Measurements from ENCODE around the gene ORAI1.
"Not testable (repeated sequence)": the region's sequence is repeated elsewhere in the genome, so short reads cannot be mapped to it uniquely, and the experiment has no call there.

Gene ORAI1

GRCh38 chr12:121649322-121649721 is 23.0 kb downstream of the ORAI1 start:
- no peak for DNase-seq (ENCODE audit: low read depth)

- DNase-seq (ENCODE audit: low read depth): no peak
Observed at GRCh38 chr12:121649819-121650353, 23.6 kb downstream of the ORAI1 start.

GRCh38 chr12:121651320-121651719 is 25.0 kb downstream of the ORAI1 start:
- no peak for DNase-seq (ENCODE audit: low read depth)

DNA sequence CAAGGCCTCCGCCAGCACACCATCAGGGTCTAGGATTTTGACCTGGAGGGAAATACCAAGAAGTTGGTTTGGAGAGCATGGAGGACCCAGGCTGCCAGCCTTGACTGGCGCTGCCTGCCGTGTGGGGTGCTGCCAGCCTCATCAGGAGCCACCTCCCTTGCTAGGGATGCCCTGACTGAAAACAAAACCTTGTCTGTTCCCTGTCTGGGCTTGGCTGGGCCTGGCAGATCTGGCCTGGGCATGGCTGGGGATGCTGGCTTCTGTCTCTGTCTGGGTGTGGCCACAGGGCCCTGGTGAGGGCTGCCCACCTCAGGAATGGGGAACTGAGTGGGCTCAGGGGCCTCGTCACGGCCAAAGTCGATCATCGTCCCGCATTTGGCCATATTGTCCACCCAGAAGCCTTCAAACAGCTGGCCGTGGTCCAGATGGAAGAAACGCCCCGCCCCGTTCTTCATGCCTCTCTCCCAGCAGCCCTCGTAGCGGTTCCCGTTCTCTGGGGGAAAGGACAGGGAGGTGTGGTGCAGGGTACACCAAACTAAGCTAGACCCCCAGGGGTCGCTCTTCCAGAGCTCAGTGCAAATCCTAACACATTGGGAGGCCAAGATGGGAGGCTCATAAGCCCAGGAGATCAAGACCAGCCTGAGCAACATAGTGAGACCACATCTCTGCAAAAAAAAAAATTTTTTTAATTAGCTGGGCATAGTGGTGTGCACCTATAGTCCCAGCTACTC is 26.6 kb downstream of the ORAI1 start:
- no peak for DNase-seq (ENCODE audit: low read depth)

GRCh38 chr12:121653999-121654398 is 27.7 kb downstream of the ORAI1 start:
- no peak for DNase-seq (ENCODE audit: low read depth)

DNA sequence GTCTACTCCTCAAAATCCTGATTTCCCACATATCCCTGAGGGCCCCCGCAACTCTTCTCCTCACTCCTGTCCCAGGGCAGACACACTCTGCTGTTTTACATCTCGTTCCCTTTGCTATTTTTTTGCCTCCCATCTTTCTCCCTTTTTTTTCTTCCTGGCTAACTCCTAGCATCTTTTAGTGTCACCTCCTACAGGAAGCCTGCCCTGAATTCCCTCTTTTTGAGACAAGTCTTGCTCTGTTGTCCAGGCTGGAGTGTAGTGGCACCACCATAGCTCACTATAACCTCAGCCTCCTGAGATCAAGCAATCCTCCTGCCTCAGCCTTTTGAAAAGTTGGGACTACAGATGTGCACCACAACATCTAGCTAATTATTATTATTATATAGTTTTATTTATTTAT is 29.8 kb downstream of the ORAI1 start:
- DNase-seq (ENCODE audit: low read depth): no peak

DNA sequence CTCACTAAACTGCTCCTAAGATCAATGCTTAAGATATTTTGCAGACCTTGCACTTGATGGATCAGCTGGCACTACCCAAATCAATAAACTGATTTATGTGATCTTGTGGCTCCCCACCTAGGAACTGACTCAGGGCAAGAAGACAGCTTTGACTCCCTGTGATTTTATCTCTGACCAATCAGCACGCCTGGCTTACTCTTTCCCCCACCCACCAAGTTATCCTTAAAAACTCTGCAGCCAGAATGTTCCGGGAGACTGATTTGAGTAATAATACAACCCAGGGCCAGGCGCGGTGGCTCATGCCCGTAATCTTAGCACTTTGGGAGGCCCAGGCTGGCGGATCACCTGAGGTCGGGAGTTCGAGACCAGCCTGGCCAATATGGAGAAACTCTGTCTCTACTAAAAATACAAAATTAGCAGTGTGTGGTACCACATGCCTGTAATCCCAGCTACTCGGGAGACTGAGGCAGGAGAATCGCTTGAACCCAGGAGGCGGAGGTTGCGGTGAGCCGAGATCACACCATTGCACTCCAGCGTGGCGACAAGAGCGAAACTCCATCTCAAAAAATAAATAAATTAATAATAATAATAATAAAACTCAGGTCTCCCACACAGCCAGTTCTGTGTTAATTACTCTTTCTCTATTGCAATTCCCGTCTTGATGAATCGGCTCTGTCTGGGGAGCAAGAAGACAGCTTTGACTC is 31.1 kb downstream of the ORAI1 start:
- DNase-seq (ENCODE audit: low read depth): no peak

- not testable (repeated sequence) for DNase-seq (ENCODE audit: low read depth)
Observed at GRCh38 chr12:121661353-121662105, 35.2 kb downstream of the ORAI1 start.

DNA sequence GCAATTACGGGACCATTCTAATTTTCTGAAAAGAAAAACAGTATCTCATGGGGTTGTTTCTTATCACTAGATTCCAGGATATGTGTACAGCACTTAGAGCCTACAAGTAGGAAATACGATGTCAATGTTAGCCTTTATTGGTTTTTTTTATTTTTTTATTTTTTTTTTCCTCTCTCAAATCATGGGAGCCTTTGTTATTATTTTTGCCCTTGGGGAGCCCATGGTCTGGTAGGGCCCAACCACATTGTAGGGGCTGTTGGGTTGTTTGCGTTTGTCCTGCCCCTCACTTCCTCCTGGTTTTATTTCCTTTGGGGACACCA is 37.2 kb downstream of the ORAI1 start:
- no peak for DNase-seq (ENCODE audit: low read depth)

DNA sequence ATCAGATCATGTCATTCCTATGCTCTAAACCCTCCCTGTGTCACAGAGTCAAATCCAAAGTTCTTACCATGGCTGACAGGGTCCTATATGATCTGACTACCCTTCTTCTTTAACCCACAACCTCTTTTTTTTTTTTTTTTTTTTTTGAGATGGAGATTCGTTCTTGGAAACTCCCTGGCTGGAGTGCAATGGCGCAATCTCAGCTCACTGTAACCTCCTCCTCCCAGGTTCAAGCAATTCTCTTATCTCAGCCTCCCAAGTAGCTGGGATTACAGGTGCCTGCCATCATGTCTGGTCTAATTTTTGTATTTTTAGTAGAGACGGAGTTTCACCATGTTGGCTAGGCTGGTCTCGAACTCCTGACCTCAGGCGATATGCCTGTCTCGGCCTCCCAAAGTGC is 40.5 kb downstream of the ORAI1 start:
- not testable (repeated sequence) for DNase-seq (ENCODE audit: low read depth)

- peak; percentile 38 for DNase-seq (ENCODE audit: low read depth)
Observed at GRCh38 chr12:121668750-121669520, 42.6 kb downstream of the ORAI1 start.

DNA sequence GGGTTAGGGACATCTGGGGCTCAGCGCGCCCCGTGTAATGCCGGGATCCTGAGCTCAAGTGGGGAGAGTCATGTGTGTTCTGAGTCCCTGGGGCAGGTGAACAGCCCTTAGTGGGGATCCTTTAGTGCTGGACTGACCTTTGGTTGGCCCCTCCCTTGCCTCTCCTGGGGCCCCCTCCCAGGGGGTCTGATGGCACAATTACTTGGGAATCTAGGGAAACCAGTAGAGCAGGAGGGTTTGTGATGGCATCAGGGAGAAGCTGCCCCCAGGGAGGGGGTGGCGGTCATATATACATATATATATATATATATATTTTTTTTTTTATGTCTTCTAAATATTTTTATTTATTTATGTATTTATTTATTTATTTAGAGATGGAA is 43.2 kb downstream of the ORAI1 start, which contains the start of gene MORN3:
MORN3 (minus strand) TSS at position 134 of the 380 bp plus-strand sequence. CDS start 171 bp downstream, outside the sequence.
- DNase-seq (ENCODE audit: low read depth): no peak

DNA sequence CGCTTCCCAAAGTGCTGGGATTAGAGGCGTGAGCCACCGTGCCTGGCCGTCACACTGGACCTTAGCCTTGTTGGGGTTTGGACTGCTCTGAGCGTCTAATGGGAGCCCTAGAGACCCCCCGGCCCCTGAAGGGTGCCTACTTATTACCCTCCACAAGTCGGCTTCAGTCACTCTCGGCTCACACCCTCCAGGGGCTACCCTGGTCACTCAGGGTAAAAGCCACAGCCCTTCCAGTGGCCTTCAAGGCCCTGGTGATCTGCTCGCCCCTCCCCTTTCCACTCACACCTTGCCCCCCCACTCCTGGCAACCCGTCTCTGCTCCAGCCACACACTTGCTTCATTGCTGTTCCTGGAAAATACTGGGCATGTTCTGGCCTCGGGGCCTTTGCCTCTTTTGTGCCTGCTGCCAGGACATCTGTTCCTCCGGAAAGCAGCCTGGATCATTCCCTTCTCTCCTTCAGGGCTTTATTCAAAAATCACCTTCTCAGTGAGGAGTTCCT is 46.7 kb downstream of the ORAI1 start:
- no peak for DNase-seq (ENCODE audit: low read depth)

- no peak for DNase-seq (ENCODE audit: low read depth)
Observed at GRCh38 chr12:121676190-121676589, 49.9 kb downstream of the ORAI1 start.

- no peak for DNase-seq (ENCODE audit: low read depth)
Observed at GRCh38 chr12:121678305-121678704, 52.0 kb downstream of the ORAI1 start.

DNA sequence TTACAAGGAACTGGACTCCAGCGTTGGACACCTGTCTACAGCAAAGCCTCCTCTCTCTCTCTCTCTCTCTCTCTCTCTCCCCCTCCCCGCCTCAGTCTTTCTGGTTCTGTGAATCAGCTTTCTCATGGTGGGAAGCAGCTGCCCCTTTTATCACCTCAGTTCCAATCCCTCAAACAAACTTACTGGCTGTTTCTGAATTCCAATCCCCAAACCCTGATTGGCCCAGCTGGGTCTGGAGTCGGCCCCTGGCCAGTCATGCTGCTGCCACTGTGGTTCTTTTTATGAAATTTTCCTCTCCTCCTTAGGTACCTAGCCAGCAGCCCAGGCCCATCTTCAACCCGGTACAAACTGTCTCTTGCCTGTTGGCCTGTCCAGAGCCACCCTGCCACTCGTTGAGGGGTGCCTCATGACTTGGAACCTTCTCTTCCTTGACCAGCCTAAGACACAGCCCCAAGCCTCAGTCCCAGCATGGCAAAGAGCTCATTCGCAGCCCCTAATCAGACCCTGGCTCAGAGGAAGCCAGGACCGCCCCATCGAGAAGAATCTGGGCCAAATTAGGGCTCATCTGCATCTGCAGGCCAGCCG is 52.5 kb downstream of the ORAI1 start:
- no peak for DNase-seq (ENCODE audit: low read depth)

DNA sequence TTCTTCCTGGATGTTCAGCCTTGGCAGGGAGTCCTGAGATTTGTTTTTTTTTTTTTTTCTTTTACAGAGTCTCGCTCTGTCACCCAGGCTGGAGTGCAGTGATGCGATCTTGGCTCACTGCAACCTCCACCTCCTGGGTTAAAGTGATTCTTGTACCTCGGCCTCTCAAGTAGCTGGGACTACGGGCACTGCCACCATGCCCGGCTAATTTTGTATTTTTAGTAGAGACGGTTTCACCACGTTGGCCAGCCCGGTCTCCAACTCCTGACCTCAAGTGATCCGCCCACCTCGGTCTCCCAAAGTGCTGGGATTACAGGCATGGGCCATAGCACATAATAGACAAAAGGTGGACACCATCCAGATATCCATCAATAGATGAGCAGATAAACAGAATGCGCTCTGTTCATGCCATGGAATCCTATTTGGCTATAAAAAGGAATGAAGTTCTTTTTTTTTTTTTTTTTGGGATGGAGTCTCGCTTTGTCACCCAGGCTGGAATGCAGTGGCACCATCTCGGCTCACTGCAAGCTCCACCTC is 53.4 kb downstream of the ORAI1 start:
- DNase-seq (ENCODE audit: low read depth): not testable (repeated sequence)

DNA sequence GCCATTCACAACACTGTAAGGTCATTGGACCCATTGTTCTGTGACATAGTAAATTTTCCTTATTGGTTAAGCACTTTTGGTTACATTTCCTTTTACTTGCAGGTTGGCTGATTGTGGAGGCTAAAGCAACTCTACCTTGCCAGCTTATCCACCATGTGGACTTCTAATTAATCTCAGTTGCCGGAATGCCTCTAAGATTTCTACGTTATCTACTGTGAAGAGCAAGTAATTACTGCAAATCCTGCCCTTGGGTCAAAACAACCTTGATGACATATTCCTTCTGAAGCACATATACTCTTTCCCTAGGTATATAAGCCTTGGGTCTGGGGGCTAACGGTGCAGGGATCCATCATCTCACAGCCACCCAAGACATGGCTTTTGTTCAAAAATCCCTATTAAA is 62.6 kb downstream of the ORAI1 start:
- no peak for DNase-seq (ENCODE audit: low read depth)

- no peak for DNase-seq (ENCODE audit: low read depth)
Observed at GRCh38 chr12:121689430-121689829, 63.1 kb downstream of the ORAI1 start.
